ENCODE measurements around the gene KCNK17.
A peak's percentile ranks its signal among the peaks of the same experiment; 100 is the strongest.

The KCNK17 gene

GRCh38 chr6:39260456-39260855 lies 53.8 kb downstream of the KCNK17 start:
- no peak for TF ChIP-seq CTCF (IDR thresholded peaks at IDR 0.05; ENCODE audit: unreplicated experiment in 3 of 3)
- no peaks in the 10 kb centered on the region for H3K9me3 Mint-ChIP-seq
- no peak overlapping the region for H3K27ac Mint-ChIP-seq
- peaks cover 29% of the 10 kb centered on the region for H3K27me3 Mint-ChIP-seq (ENCODE audit: low read depth)
- H3K4me1 Mint-ChIP-seq: no peaks in the 10 kb centered on the region
- H3K4me3 Mint-ChIP-seq: no peak overlapping the region
- H3K36me3 Mint-ChIP-seq (ENCODE audit: low read depth): no peaks in the 10 kb centered on the region

DNA sequence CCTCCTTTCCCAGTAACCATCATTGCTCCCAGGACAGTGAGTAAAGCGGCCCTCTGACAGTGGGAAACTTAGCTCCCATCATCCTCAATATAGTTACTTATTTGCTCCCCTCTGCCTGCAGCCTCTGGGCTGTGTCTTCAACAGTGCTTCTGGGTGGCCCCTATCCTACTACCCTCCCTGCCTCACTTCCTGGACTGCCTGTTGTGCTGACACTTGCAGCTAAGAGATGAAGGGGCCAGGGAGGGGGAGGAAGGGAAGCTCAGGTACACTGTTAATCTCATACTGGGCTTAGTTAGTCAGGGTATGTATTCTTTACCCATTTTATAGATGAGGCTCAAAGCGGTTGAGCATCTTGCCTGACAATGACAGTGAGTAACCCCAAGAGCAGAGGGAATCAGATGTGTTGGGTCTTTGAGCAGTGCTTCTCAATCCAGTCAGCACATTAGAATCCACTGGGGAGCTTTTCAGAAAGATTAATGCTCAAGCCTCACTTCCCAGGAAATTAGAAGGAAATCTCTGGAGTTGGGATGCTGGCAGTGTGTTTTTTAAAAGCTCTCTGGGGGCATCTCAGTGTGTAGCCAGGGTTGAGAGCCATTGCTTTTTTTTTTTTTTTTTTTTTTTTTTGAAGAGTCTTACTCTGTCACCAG lies 57.8 kb downstream of the KCNK17 start:
- H3K27ac Mint-ChIP-seq: peak overlapping the region in 1 of 3 experiments; percentile 50
- peaks cover 27% of the 10 kb centered on the region for H3K27me3 Mint-ChIP-seq (ENCODE audit: low read depth)
- no peaks in the 10 kb centered on the region for H3K36me3 Mint-ChIP-seq (ENCODE audit: low read depth)
- no peak for TF ChIP-seq CTCF (IDR thresholded peaks at IDR 0.05; ENCODE audit: unreplicated experiment in 3 of 3)
- H3K4me3 Mint-ChIP-seq: no peak overlapping the region
- H3K9me3 Mint-ChIP-seq: peaks cover 6% of the 10 kb centered on the region
- no peaks in the 10 kb centered on the region for H3K4me1 Mint-ChIP-seq

DNA sequence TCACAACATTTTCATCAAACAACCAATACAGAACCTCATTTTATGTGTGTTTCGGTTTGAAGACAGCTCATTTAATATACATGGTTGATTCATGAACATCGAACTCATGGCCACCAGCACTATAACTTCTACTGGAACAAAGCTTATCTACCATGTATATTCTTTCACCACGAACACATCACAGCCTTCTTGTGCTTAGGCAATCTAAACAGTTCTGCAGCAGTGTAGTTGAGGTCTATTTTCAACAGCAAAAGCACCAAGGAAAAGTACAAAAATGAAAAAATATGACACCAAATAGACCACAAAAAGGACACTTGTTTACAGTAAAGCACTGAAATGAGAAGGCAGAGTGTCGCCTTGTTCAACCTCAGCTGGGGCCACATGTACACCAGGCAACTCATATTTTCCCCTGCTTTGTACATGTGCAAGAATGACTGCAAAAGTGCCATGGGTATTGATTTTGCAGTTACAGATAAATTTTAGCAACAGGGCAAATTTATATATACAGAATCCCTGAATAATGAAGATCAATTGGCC lies 59.2 kb downstream of the KCNK17 start:
- Mint-ChIP-seq H3K27ac (no peak overlapping the region), H3K27me3 (ENCODE audit: low read depth) (peaks cover 20% of the 10 kb centered on the region), H3K9me3 (peaks cover 6% of the 10 kb centered on the region), H3K36me3 (ENCODE audit: low read depth) (no peaks in the 10 kb centered on the region), H3K4me1 (no peaks in the 10 kb centered on the region), H3K4me3 (no peak overlapping the region)
- TF ChIP-seq CTCF (IDR thresholded peaks at IDR 0.05; ENCODE audit: unreplicated experiment in 3 of 3): no peak

DNA sequence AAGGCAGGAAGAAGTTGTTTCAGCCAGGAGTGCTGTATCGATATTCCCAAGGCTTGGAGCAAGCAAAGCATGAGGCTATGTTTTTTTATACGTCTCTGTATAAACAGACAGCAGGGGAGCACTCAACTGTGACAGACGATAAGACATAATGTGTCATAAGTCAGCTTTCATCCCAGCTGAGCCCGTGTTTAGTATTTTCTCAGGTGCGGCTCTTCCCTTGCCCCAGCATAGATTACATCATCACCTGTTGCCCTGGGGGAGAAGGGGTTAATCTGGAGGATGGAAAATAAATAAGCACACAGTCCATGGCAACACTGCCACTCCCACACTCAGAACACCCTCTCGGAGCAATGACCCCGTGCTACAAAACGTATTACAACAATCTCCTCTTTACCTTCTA lies 62.8 kb downstream of the KCNK17 start:
- no peak overlapping the region for H3K27ac Mint-ChIP-seq
- no peak overlapping the region for H3K4me3 Mint-ChIP-seq
- H3K27me3 Mint-ChIP-seq (ENCODE audit: low read depth): peaks cover 18% of the 10 kb centered on the region
- no peaks in the 10 kb centered on the region for H3K36me3 Mint-ChIP-seq (ENCODE audit: low read depth)
- peaks cover 6% of the 10 kb centered on the region for H3K9me3 Mint-ChIP-seq
- H3K4me1 Mint-ChIP-seq: no peaks in the 10 kb centered on the region
- TF ChIP-seq CTCF (IDR thresholded peaks at IDR 0.05; ENCODE audit: unreplicated experiment in 3 of 3): no peak

DNA sequence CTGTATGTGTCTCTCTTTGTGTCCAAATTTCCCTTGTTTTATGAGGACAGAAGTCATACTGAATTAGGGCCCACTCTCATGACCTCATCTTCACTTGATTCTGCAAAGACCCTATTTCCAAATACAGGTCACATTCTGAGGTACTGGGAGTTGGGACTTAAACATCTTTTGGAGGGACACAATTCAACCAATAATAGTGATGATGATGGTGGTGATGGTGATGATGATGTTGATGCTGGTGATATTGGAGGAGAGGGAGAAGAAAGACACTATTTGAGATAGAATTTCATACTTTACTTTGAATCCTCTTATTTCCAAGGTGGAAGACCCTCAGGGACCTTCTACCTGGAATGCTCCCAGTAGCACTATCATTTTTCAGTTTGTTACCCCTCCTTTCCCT lies 63.7 kb downstream of the KCNK17 start:
- Mint-ChIP-seq H3K4me3 (no peak overlapping the region), H3K27me3 (ENCODE audit: low read depth) (peaks cover 18% of the 10 kb centered on the region), H3K4me1 (no peaks in the 10 kb centered on the region), H3K27ac (no peak overlapping the region), H3K9me3 (peaks cover 6% of the 10 kb centered on the region), H3K36me3 (ENCODE audit: low read depth) (no peaks in the 10 kb centered on the region)
- TF ChIP-seq CTCF (IDR thresholded peaks at IDR 0.05; ENCODE audit: unreplicated experiment in 3 of 3): no peak

DNA sequence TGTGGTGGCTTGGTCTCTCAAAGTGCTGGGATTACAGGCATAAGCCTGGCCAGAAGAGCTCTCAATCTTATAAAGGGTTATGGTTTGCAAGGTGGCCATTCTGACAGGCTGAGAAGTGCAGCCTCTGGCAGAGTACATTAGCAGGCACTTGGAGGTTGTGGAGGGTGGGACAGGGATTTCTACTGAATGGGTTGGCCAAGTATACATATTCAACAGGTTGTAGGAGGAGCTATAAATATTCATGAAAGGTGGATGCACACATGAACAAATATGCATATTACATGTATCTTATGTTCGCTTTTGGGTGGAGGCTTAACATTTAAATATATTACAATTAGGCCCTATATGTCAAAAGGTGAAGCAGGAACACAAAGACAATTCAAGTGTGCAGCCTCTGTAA lies 64.9 kb downstream of the KCNK17 start:
- Mint-ChIP-seq H3K36me3 (ENCODE audit: low read depth) (no peaks in the 10 kb centered on the region), H3K27ac (no peak overlapping the region), H3K4me3 (no peak overlapping the region), H3K4me1 (no peaks in the 10 kb centered on the region), H3K9me3 (no peaks in the 10 kb centered on the region), H3K27me3 (ENCODE audit: low read depth) (peaks cover 18% of the 10 kb centered on the region)
- TF ChIP-seq CTCF (IDR thresholded peaks at IDR 0.05; ENCODE audit: unreplicated experiment in 3 of 3): no peak

Data from nephron (organoid).